ENCODE results near the gene CD2AP. TPM values are rescaled to one million over a fixed set of nuclear protein-coding genes. Genes with fewer than 3 reads are reported as not detected.

Gene CD2AP
- total RNA-seq, 2 donors from 2014 or later, result 58.1 to 62.4 TPM

DNA sequence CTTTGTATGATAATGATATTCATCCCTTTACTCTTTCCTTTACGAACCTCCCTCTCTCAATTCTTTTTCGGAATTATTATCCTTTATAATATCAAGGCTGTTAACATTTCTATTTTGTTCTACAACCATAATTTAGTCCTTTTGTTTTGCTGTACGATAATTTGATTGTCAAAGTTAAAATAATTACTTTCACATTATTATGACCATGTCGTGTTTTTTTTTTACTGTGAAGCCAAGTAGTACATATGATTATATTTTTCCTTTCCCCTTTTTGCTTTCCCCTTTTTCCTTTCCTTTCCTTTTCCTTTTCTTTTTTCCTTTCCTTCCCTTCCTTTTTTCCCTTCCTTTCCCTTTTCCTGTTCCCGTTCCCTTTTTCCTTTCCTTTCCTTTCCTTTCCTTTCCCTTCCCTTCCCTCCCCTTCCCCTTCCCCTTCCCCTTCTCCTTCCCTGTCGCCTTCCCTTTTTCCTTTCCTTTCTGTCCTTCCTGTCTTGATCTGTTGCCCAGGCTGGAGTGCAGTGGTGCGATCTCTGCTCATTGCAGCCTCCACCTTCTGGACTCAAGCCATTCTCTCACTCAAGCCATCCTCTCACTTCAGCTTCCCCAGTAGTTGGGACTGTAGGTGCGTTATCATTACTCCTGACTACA, 19.5 kb downstream of the CD2AP start:
- 80 to 89% methylated on average over 3 to 7 of the region's 8 CpGs for WGBS, 2 experiments (ENCODE audit: insufficient coverage in 1 of 2, insufficient read length in 1 of 2)
- TF ChIP-seq, protein P1, sequence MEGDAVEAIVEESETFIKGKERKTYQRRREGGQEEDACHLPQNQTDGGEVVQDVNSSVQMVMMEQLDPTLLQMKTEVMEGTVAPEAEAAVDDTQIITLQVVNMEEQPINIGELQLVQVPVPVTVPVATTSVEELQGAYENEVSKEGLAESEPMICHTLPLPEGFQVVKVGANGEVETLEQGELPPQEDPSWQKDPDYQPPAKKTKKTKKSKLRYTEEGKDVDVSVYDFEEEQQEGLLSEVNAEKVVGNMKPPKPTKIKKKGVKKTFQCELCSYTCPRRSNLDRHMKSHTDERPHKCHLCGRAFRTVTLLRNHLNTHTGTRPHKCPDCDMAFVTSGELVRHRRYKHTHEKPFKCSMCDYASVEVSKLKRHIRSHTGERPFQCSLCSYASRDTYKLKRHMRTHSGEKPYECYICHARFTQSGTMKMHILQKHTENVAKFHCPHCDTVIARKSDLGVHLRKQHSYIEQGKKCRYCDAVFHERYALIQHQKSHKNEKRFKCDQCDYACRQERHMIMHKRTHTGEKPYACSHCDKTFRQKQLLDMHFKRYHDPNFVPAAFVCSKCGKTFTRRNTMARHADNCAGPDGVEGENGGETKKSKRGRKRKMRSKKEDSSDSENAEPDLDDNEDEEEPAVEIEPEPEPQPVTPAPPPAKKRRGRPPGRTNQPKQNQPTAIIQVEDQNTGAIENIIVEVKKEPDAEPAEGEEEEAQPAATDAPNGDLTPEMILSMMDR (conservative IDR thresholded peaks at IDR 0.05), result no peak
- Histone ChIP-seq H3K4me1 (ENCODE audit: control insufficient read depth, insufficient read depth, low read length) (peaks cover 6% of the 10 kb centered on the region), H3K27me3 (ENCODE audit: control insufficient read depth, insufficient read depth, low read length, poor library complexity, severe bottlenecking) (no peaks in the 10 kb centered on the region), H3K9me3 (ENCODE audit: control insufficient read depth, low read length) (no peaks in the 10 kb centered on the region), H3K9ac (ENCODE audit: extremely low read depth, low read length, poor library complexity, severe bottlenecking) (no peak overlapping the region), H3K4me3 (ENCODE audit: low read length) (no peak overlapping the region), H3K36me3 (ENCODE audit: control insufficient read depth, insufficient read depth, low read length) (no peaks in the 10 kb centered on the region), H3K27ac (ENCODE audit: low read depth, low read length) (no peak overlapping the region)
- Mint-ChIP-seq H3K27ac (peak overlapping the region; percentile 54), H3K9me3 (peaks cover 5% of the 10 kb centered on the region), H3K4me1 (peaks cover 68% of the 10 kb centered on the region), H3K36me3 (ENCODE audit: low read depth) (peaks cover 5% of the 10 kb centered on the region), H3K4me3 (no peak overlapping the region), H3K27me3 (ENCODE audit: insufficient read depth) (no peaks in the 10 kb centered on the region)
- DNase-seq, result no peak

DNA sequence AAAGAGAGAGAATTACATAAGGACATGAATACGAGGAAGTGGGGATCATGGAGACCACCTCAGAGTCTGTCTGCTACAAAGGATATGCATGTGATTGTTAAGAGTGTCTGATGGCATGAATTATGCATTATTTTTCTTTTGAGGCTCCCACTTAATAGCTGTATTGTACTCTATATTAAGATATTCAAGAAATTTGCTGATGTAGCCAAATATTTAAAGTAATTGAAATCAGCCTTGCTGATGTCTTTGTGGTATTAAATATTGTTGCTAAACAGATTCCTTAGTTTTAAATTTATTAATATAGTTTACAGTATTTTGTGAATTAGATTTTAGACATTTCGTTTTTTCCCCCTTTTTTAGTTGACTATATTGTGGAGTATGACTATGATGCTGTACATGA, 25.3 kb downstream of the CD2AP start:
- no peak for DNase-seq
- Histone ChIP-seq H3K36me3 (ENCODE audit: control insufficient read depth, insufficient read depth, low read length) (peaks cover 25% of the 10 kb centered on the region), H3K4me1 (ENCODE audit: control insufficient read depth, insufficient read depth, low read length) (no peaks in the 10 kb centered on the region), H3K4me3 (ENCODE audit: low read length) (no peak overlapping the region), H3K9ac (ENCODE audit: extremely low read depth, low read length, poor library complexity, severe bottlenecking) (no peak overlapping the region), H3K27ac (ENCODE audit: low read depth, low read length) (no peak overlapping the region), H3K9me3 (ENCODE audit: control insufficient read depth, low read length) (peaks cover 23% of the 10 kb centered on the region), H3K27me3 (ENCODE audit: control insufficient read depth, insufficient read depth, low read length, poor library complexity, severe bottlenecking) (no peaks in the 10 kb centered on the region)
- Mint-ChIP-seq H3K27ac (peak overlapping the region; percentile 44), H3K36me3 (ENCODE audit: low read depth) (peaks cover 30% of the 10 kb centered on the region), H3K4me3 (no peak overlapping the region), H3K4me1 (peaks cover 26% of the 10 kb centered on the region), H3K27me3 (ENCODE audit: insufficient read depth) (no peaks in the 10 kb centered on the region), H3K9me3 (peaks cover 21% of the 10 kb centered on the region)
- 91 to 100% methylated on average over 2 of the region's 2 CpGs for WGBS, 2 experiments (ENCODE audit: insufficient coverage in 1 of 2, insufficient read length in 1 of 2)
- TF ChIP-seq, protein P1 (conservative IDR thresholded peaks at IDR 0.05), result no peak

DNA sequence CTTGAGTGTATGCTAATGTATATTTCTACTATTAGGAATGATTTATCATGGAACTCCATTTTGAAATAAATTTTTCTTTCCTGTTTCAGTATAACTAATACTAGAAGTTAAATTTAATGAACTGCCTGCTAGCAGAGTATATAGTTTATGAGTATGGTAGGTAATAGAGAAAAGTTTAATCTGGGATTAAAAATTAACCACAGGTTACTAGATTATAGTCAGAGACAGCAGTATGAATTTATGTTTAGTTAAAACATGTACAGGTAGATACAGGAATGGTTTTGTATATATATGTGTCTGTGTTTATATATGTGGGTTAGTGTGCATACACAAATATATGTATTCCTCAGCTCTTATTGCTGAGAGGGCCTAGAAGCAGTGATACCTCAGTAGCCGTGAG, 32.3 kb downstream of the CD2AP start:
- Mint-ChIP-seq H3K36me3 (ENCODE audit: low read depth) (peaks cover 69% of the 10 kb centered on the region), H3K27ac (no peak overlapping the region), H3K27me3 (ENCODE audit: insufficient read depth) (no peaks in the 10 kb centered on the region), H3K4me3 (no peak overlapping the region), H3K9me3 (peaks cover 30% of the 10 kb centered on the region), H3K4me1 (no peaks in the 10 kb centered on the region)
- no peak for DNase-seq
- peaks cover 66% of the 10 kb centered on the region for H3K36me3 ChIP-seq (ENCODE audit: control insufficient read depth, insufficient read depth, low read length)
- H3K27me3 ChIP-seq (ENCODE audit: control insufficient read depth, insufficient read depth, low read length, poor library complexity, severe bottlenecking), result no peaks in the 10 kb centered on the region
- TF ChIP-seq, protein P1 (conservative IDR thresholded peaks at IDR 0.05), result no peak
- no peak overlapping the region for H3K4me3 ChIP-seq (ENCODE audit: low read length)
- H3K9me3 ChIP-seq (ENCODE audit: control insufficient read depth, low read length), result peaks cover 52% of the 10 kb centered on the region
- WGBS, 2 experiments (ENCODE audit: insufficient coverage in 1 of 2, insufficient read length in 1 of 2), result 100% methylated on average over 1 of the region's 1 CpG; no CpG with 5 or more reads in 1 of the 2 experiments
- H3K9ac ChIP-seq (ENCODE audit: extremely low read depth, low read length, poor library complexity, severe bottlenecking), result no peak overlapping the region
- H3K4me1 ChIP-seq (ENCODE audit: control insufficient read depth, insufficient read depth, low read length), result no peaks in the 10 kb centered on the region
- H3K27ac ChIP-seq (ENCODE audit: low read depth, low read length), result no peak overlapping the region

Data from endodermal cell (in vitro differentiated cells).